GM12891 (cell line): ENCODE measurements around the gene HSPBP1.

Experiments
- POLR2A ChIP-seq: IDR thresholded peaks from 2 replicates; pipeline ENCODE4 v1.6.1; 2011; ENCODE audit warnings: low read depth, low read length, control low read depth
- POLR2AphosphoS5 ChIP-seq: IDR thresholded peaks from 2 replicates; pipeline ENCODE4 v1.6.1; 2011; ENCODE audit warnings: low read depth, low read length, control low read depth
- SPI1 ChIP-seq: IDR thresholded peaks from 2 replicates; pipeline ENCODE4 v1.6.1; 2011; ENCODE audit warnings: low read depth, low read length, control low read depth
- TAF1 ChIP-seq: IDR thresholded peaks from 2 replicates; pipeline ENCODE4 v1.6.1; 2011; ENCODE audit warnings: low read depth, low read length, control low read depth

DNA sequence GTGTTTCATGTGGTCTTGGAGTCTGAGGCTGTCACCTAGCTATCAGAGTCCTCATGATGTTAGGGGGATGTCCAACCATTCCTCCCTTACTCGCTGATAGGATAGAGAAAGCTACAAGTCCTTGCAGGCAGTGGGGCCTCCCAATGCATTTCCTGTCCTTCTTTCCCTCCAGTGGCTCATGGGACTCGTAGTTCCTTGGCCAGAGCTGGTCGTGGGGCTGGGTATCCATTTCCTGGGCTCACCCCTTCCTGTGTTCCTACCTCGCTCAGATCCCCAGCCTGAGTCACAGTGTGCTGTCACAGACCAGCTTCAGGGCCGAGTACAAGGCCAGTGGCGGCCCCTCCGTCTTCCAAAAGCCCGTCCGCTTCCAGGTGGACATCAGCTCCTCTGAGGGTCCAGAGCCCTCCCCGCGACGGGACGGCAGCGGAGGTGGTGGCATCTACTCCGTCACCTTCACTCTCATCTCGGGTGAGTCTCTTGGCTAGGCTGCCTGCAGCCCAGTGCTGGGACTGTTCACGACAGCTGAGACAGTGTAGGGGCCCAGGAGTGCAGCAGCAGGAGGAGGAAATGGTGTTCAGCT, 26.2 kb upstream of the HSPBP1 start:
- TF ChIP-seq POLR2A (no peak), TAF1 (no peak), POLR2AphosphoS5 (no peak), SPI1 (no peak)
